ENCODE results near the gene WDR5. TPM values are rescaled to one million over a fixed set of nuclear protein-coding genes. Genes with fewer than 3 reads are reported as not detected.

The WDR5 gene
- total RNA-seq, 2 experiments from 2014 or later: 32.1 to 32.7 TPM

DNA sequence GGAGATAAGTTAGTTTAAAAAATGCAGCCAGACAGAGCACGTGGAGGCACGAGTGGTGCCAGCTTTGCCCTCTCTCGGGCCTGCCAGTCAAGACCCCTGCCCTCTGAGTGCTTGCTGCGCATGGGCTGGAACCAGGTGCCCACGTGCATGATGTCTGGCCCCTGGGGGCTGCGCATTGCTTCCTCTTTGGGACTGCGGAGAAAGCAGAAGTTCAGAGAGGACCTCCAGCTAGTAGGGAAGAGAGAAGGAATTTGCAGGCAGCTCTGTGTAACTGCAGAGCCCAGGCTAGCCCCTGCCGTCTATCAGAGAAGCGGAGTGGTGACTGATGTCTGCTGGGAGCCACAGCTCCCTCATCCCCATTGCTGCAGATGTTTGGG is 38.2 kb downstream of the WDR5 start:
- POLR2A ChIA-PET: interaction anchor here (0.5 kb wide), 1 partner anchor 1031 kb away, joined by 3 read pairs; no protein-coding TSS in a partner anchor
- no peaks in the 10 kb centered on the region for H3K9me3 Mint-ChIP-seq

DNA sequence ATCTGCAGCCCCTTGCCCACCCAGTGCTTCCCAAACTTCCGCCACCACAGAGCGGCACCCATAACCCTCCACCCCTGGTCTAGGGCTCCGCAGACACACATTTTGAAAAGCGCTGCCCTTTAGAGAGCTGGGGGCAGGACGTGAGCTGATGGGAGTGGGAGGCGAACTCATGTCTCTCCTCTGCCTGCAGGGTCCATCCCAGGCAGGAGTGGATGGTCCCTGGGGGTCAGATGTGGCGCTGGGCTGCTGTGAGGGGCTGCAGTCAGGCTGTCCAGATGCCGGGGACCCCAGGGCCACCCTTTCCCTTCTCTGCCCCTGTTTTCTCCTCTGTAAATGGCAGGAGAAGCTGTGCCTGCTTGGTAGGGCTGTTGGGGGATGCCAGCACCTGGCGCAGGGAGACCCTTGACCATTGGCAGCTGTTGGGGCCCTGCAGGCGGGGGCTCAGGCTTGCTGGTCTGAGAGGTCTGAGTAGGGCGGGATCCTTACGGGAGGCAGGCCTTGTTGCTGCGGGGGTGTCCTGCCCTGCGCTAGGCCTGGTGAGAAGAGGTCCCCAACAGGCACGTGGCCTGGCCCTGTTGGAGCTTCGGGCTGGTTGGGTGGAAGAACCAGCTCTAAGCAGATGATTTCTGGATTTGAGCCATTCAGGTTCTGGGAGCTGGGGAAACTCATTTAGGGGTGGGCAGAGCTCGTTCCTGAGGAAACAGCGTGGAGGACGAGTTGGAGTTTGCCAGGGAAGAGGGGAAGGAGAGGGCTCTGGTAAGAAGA is 38.8 kb downstream of the WDR5 start:
- Mint-ChIP-seq H3K36me3 (ENCODE audit: low read depth) (no peaks in the 10 kb centered on the region), H3K27ac (no peak overlapping the region), H3K4me1 (peaks cover 2% of the 10 kb centered on the region), H3K4me3 (no peak overlapping the region), H3K9me3 (no peaks in the 10 kb centered on the region), H3K27me3 (peaks cover 2% of the 10 kb centered on the region)
- DNase-seq: no peak
- ChIA-PET POLR2A (interaction anchor here (1.0 kb wide), 1 partner anchor 10 kb away, joined by 4 read pairs; the partner anchor contains the start of gene RNU6ATAC), CTCF (interaction anchor here (1.4 to 2.2 kb wide), 2 partner anchors 12 to 269 kb away, joined by 3 to 6 read pairs; no protein-coding TSS in a partner anchor)

More for the DNA sequence above, 38.2 kb downstream of the WDR5 start:
- CTCF ChIA-PET: interaction anchor here (1.4 to 2.2 kb wide), 2 partner anchors 11 to 269 kb away, joined by 3 to 6 read pairs; no protein-coding TSS in a partner anchor
- Mint-ChIP-seq H3K36me3 (ENCODE audit: low read depth) (no peaks in the 10 kb centered on the region), H3K27ac (no peak overlapping the region), H3K4me1 (no peaks in the 10 kb centered on the region), H3K4me3 (no peak overlapping the region), H3K27me3 (peaks cover 2% of the 10 kb centered on the region)
- DNase-seq: no peak

DNA sequence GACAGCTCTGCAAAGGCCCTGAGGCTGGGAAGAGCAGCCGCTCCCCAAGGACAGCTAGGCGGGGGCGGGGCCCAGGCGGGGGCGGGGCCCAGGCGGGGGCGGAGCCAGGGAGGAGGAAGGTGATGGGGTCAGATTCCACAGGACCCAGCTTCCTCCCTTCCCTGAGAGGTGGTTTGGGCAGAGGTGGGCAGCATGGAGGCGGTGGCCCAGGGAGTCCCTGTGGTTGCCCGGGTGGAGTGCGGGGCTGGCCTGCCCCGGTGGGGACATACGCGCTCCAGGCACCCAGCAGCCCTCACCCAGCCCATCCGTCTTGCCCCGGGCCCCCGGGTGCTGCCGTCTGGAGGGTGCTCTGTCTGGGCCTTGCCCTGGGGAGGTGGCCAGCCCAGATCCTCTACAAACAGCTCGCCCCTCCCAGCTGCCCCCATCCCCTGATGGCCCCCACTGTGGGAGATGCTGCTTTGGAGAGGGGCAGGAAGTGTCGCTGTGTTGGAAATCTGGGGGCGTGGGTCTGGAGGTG is 39.5 kb downstream of the WDR5 start:
- Mint-ChIP-seq H3K9me3 (no peaks in the 10 kb centered on the region), H3K4me3 (no peak overlapping the region), H3K4me1 (peaks cover 8% of the 10 kb centered on the region), H3K36me3 (ENCODE audit: low read depth) (no peaks in the 10 kb centered on the region), H3K27me3 (peaks cover 2% of the 10 kb centered on the region), H3K27ac (no peak overlapping the region)
- POLR2A ChIA-PET: interaction anchor here (1.0 kb wide), 1 partner anchor 10 kb away, joined by 4 read pairs; the partner anchor contains the start of gene RNU6ATAC
- CTCF ChIA-PET: interaction anchor here (1.4 to 2.2 kb wide), 2 partner anchors 12 to 268 kb away, joined by 3 to 6 read pairs; no protein-coding TSS in a partner anchor
- no peak for DNase-seq

DNA sequence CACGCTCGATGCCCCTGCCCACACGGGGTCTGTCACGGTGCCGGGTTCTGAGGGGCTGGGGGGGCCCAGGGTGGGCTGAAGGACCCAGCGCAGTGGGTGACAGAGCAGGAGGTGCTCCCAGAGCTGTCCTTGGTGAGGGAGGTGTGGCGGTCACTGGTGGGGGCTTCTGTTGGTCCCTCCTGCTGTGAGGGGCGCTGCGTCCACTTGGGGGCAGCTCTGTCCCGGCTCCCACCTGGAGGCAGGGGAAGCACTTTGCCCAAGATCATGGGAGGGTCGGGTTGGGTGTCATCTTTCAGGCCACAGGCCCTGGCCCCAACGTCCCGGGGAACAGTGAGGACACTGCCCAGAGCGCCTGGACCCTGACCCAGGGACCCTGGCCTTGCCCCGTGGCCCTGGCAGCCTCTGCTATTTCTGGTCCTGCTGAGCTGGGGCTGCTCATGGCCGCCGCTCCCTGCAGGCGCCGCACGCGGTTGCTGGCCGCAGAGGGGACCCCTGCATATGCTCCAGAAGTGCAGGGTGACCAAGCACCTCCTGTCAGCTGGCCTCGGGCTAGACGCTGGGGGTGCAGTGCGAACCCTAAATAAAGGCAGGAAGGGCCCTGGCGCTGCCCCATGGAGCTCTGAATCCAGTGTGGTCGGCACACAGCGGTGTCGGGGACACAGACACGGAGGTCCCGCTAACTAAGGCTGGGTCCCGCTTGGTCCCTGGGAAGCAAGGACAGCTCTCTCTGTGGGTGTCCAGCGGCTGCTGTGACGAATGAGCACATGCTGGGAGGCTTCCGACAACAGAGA is 40.1 kb downstream of the WDR5 start:
- H3K4me1 Mint-ChIP-seq: peaks cover 13% of the 10 kb centered on the region

DNA sequence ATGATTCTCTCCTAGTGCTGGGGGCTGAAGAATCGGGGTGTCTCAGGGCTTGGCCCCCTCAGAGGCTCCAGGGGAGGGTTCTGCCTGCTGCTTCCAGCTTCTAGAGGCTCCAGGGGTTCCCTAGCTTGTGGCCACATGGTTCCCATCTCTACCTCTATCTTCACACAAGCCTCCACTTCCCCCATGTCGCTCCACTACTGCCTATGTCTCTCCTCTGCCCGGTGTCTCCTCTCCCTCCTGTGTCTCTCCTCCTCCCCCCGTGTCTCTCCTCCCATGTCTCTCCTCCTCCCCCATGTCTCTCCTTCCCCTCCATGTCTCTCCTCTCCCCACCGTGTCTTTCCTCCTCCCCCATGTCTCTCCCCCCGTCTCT is 40.7 kb downstream of the WDR5 start:
- H3K36me3 Mint-ChIP-seq (ENCODE audit: low read depth): no peaks in the 10 kb centered on the region
- H3K9me3 Mint-ChIP-seq: no peaks in the 10 kb centered on the region
- ChIA-PET CTCF (no interaction called here), POLR2A (no interaction called here)
- H3K4me3 Mint-ChIP-seq: no peak overlapping the region
- DNase-seq: no peak
- peaks cover 17% of the 10 kb centered on the region for H3K4me1 Mint-ChIP-seq
- no peak overlapping the region for H3K27ac Mint-ChIP-seq
- peaks cover 5% of the 10 kb centered on the region for H3K27me3 Mint-ChIP-seq

More for the DNA sequence above, 40.1 kb downstream of the WDR5 start:
- H3K27me3 Mint-ChIP-seq: peaks cover 4% of the 10 kb centered on the region
- H3K4me3 Mint-ChIP-seq: no peak overlapping the region
- ChIA-PET CTCF (interaction anchor here (2.2 kb wide), 1 partner anchor 267 kb away, joined by 6 read pairs; no protein-coding TSS in a partner anchor), POLR2A (no interaction called here)
- no peak overlapping the region for H3K27ac Mint-ChIP-seq
- H3K36me3 Mint-ChIP-seq (ENCODE audit: low read depth): no peaks in the 10 kb centered on the region
- DNase-seq: no peak
- no peaks in the 10 kb centered on the region for H3K9me3 Mint-ChIP-seq

DNA sequence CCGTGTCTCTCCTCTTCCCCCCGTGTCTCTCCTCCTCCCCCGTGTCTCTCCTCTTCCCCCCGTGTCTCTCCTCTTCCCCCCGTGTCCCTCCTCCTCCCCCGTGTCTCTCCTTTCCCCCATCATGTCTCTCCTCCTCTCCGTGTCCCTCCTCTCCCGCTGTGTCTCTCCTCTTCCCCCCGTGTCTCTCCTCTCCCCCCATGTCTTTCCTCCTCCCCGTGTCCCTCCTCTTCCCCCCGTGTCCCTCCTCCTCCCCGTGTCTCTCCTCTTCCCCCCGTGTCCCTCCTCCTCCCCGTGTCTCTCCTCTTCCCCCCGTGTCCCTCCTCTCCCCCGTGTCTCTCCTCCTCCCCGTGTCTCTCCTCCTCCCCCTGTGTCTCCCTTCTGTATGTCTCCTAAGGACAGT is 41.3 kb downstream of the WDR5 start:
- Mint-ChIP-seq H3K27me3 (peaks cover 5% of the 10 kb centered on the region), H3K9me3 (no peaks in the 10 kb centered on the region), H3K27ac (no peak overlapping the region), H3K36me3 (ENCODE audit: low read depth) (peaks cover under 1% of the 10 kb centered on the region), H3K4me3 (no peak overlapping the region), H3K4me1 (peaks cover 23% of the 10 kb centered on the region)
- ChIA-PET CTCF (no interaction called here), POLR2A (no interaction called here)
- DNase-seq: no peak

DNA sequence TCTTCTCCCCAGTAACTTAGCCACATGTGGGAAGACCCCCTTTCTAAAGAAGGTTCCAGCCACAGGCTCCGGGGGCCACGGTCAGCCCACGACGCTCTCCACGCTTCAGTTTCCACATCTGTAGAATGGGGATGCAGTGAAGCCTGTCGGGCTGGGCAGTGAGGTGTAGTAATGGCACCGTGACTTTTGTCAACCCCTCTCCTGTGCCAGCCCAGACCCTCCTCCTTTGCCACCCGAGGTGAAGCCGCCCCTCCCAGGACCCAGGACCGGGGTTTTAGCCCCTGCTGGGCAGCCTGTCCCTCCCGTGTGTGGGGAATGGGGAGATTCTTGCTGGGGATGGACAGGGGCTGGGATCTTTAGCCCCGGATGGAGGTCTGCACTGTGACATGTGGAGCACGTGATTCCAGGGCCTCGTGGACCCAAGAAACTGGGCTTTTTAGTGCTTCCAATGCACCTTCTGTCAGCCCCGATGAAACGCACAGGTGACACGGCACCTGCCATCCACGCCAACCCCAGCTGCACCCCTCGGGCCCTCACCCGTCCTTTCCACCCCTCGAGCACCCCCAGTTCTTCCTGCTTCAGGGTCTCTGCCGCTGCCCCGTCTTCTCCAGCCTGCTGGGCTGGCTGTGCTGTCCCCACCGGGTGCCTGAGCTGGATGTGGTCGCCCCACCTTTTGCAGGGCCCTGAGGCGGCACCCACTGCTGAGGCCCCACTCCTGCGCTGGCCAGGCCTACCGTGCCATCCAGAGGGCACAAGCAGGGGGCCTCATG is 41.9 kb downstream of the WDR5 start:
- peaks cover 30% of the 10 kb centered on the region for H3K4me1 Mint-ChIP-seq

DNA sequence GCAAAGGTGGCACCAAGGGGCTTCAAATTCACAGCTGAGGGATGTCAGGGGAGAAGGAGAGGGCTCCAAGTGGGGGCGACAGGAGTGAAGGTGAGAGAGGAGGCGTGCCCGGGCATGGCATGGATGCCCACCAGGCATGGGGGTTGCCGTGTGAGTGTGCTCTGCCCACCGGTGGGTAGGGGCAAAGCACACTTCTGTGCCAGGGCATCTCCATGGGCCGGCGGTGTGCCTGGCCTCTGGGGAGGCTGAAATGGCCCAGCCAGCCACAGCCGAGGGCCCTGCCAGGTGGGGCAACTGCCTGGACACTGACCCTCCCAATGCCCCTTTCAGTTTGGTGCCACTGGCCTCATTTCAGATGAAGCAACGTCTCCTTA is 42.5 kb downstream of the WDR5 start:
- H3K27me3 Mint-ChIP-seq: peaks cover 9% of the 10 kb centered on the region
- ChIA-PET CTCF (no interaction called here), POLR2A (no interaction called here)
- peaks cover 7% of the 10 kb centered on the region for H3K9me3 Mint-ChIP-seq
- DNase-seq: no peak
- H3K4me3 Mint-ChIP-seq: no peak overlapping the region
- peaks cover 7% of the 10 kb centered on the region for H3K36me3 Mint-ChIP-seq (ENCODE audit: low read depth)
- peaks cover 30% of the 10 kb centered on the region for H3K4me1 Mint-ChIP-seq
- H3K27ac Mint-ChIP-seq: no peak overlapping the region

More for the DNA sequence above, 41.9 kb downstream of the WDR5 start:
- Mint-ChIP-seq H3K36me3 (ENCODE audit: low read depth) (peaks cover 7% of the 10 kb centered on the region), H3K27ac (no peak overlapping the region), H3K27me3 (peaks cover 9% of the 10 kb centered on the region), H3K4me3 (no peak overlapping the region), H3K9me3 (peaks cover 6% of the 10 kb centered on the region)
- CTCF ChIA-PET: no interaction called here
- POLR2A ChIA-PET: no interaction called here
- no peak for DNase-seq

DNA sequence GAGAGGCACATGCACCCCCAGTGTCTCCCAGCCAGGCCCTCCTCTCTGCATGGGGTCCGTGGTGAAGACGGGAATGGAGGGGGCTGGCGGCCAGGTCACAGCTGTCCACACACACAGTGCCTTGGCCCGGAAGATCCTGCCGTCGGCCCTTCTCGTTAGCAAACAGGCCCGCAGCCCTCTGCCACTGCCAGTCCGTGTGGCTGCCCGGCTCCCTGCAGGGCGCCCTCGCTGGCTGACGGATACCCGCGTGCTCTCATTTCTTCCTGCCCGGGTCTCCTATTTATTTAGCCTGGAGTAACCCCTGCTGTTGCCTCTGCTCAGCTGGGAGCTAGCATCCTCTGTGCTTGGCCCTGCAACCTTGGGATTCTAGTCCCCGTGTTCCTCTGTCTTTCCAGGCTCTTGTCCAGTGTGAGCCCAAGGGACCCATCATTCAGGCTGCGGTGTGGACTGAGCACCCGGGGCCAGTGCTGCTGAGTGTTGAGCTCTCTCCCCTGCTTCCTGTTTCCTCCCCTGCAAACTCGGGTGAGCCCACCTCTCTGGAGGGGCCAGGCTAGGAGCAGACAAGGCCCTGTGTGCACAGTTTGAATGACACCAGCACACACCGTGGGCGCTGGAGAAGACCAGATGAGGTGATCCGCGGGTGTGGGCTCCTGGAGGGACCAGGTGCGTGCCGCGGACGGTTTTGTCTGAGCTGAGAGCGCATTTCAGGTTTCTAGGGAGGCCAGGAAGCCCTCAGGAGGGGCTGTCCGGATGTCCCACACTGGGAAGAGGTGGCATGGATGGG is 43.1 kb downstream of the WDR5 start:
- Mint-ChIP-seq H3K27ac (no peak overlapping the region), H3K27me3 (peaks cover 9% of the 10 kb centered on the region), H3K9me3 (peaks cover 7% of the 10 kb centered on the region), H3K36me3 (ENCODE audit: low read depth) (peaks cover 7% of the 10 kb centered on the region), H3K4me3 (no peak overlapping the region), H3K4me1 (peaks cover 30% of the 10 kb centered on the region)
- no peak for DNase-seq
- CTCF ChIA-PET: no interaction called here
- POLR2A ChIA-PET: no interaction called here

DNA sequence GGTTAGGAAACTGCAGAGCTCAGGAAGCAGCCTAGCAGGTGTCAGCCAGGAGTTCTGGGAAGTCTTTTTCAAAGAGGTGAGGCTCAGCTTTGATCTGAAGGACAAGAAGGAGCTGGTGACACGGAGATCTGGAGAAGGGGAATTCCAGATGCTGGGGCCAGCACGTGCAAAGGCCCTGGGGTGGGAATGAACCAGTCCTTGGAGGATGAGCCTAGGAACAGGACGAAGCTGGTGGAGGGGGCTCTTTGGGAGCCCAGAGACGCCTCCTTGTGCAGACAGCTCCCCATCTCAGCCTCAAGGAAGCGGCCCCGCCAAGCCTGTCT is 43.7 kb downstream of the WDR5 start:
- Mint-ChIP-seq H3K4me1 (peaks cover 30% of the 10 kb centered on the region), H3K4me3 (no peak overlapping the region), H3K27me3 (peaks cover 9% of the 10 kb centered on the region), H3K9me3 (peaks cover 7% of the 10 kb centered on the region), H3K36me3 (ENCODE audit: low read depth) (peaks cover 7% of the 10 kb centered on the region), H3K27ac (no peak overlapping the region)
- DNase-seq: no peak
- CTCF ChIA-PET: interaction anchor here (1.5 kb wide), 1 partner anchor 9 kb away, joined by 4 read pairs; no protein-coding TSS in a partner anchor
- POLR2A ChIA-PET: no interaction called here

DNA sequence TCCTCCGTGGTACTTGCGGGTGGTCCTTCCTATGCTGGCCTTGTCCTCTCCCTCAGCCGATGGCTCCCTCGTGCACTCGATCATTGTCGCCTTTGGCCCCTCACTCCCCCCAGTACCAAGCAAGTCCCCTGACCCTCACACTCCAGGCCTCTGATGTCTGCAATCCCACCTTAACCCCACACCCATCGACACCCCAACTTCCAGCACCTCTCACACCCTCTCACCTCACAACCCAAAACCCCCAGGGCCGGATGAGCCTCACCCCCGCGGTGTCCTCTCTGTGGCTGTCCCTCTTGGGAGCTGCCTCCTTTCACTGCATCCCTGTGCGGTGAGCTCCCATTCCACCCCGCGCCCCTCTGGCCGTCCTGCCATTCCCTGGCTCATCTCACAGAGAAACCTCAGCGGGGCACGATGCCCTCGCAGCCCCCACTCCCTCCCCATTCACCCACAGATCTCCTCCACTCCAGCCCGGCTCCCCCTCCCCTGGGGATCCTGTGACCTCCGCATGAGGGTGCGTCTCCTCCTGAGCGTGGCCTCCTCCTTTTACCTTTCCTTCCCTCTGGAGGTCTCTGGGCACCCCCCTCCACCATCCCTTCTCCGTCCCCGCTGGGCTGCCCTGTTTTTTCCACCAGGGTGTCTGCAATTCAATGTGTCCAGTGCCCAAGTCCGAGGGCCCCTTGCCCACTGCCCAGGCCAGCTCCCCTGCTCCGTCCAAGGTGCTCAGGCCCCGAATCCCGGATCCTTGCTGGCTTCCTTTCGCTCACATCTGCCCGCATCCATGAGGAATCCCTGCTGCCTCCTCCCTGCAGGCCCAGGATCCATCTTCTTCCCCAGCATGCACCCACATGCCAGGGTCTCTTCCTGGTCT is 44.3 kb downstream of the WDR5 start:
- CTCF ChIA-PET: interaction anchor here (1.5 kb wide), 1 partner anchor 9 kb away, joined by 4 read pairs; no protein-coding TSS in a partner anchor
- POLR2A ChIA-PET: no interaction called here
- DNase-seq: no peak
- H3K36me3 Mint-ChIP-seq (ENCODE audit: low read depth): peaks cover 7% of the 10 kb centered on the region
- peaks cover 7% of the 10 kb centered on the region for H3K9me3 Mint-ChIP-seq
- H3K4me1 Mint-ChIP-seq: peaks cover 30% of the 10 kb centered on the region
- H3K27me3 Mint-ChIP-seq: peaks cover 9% of the 10 kb centered on the region
- no peak overlapping the region for H3K27ac Mint-ChIP-seq
- no peak overlapping the region for H3K4me3 Mint-ChIP-seq

All from activated CD4-positive, alpha-beta memory T cell treated with anti-CD3 and anti-CD28 coated beads, Interleukin-2, amount 10 ng/mL, durations not matched to agents 7 days and 5 days (primary cell).